Right atrium auricular region (tissue), 2 donors: ENCODE results near the gene GJB6. TPM values are rescaled to one million over a fixed set of nuclear protein-coding genes. Genes with fewer than 3 reads are reported as not detected.
A peak's percentile ranks its signal among the peaks of the same experiment; 100 is the strongest.

Experiments
- DNase-seq: peaks from one replicate; pipeline ENCODE4 v3.0.0-alpha.2; 2019; ENCODE audit warnings: low spot score
- H3K27ac ChIP-seq, 2 donors: fragments of 200-600 bp; sonication (generic); 1 replicate in 1 of 2; 2 replicates in 1 of 2; pipeline ENCODE4 v1.5.1; 2016 to 2019
- H3K27me3 ChIP-seq, 2 donors: fragments of 200-600 bp; sonication (generic); one replicate each; pipeline versions ENCODE4 v1.5.1 to v1.6.0; 2017 to 2019
- H3K36me3 ChIP-seq: fragments of 200-600 bp; sonication (generic); one replicate; pipeline ENCODE4 v1.5.1; 2016
- H3K4me1 ChIP-seq, 2 donors: fragments of 200-600 bp; sonication (generic); one replicate each; pipeline versions ENCODE4 v1.5.1 to v1.6.0; 2017 to 2019
- H3K4me3 ChIP-seq, 2 donors: fragments of 200-600 bp; sonication (generic); 1 replicate in 1 of 2; 2 replicates in 1 of 2; pipeline ENCODE4 v1.5.1; 2017 to 2019; ENCODE audit warnings: mild to moderate bottlenecking in 1 of 2, moderate library complexity in 1 of 2
- H3K9me3 ChIP-seq, 2 donors: fragments of 200-600 bp; sonication (generic); one replicate each; pipeline ENCODE4 v1.5.1; 2019
- total RNA-seq, 2 donors: library from RNA; depleted of rRNA; stranded (reverse); fragments of >200 nt; gene quantifications; one replicate each; pipeline ENCODE4 v1.1.0, GENCODE V29; 2016
- TF ChIP-seq, protein P1 (sequence below), 2 donors: fragments of 200-600 bp; sonication (generic); IDR thresholded peaks; one replicate each; pipeline ENCODE4 v1.5.1; 2019; ENCODE audit warnings: antibody characterized with exemption in 2 of 2

GJB6 gene
- total RNA-seq, 2 donors from 2014 or later, result not detected

GRCh38 chr13:20198781-20199180 is 33.3 kb downstream of the GJB6 start:
- H3K4me3 ChIP-seq, result no peak overlapping the region
- H3K27me3 ChIP-seq, result peaks cover 0 to 10% of the 10 kb centered on the region in 2 donors
- H3K27ac ChIP-seq, result no peak overlapping the region
- H3K9me3 ChIP-seq, result peaks cover 0 to 9% of the 10 kb centered on the region in 2 donors
- TF ChIP-seq, protein P1, sequence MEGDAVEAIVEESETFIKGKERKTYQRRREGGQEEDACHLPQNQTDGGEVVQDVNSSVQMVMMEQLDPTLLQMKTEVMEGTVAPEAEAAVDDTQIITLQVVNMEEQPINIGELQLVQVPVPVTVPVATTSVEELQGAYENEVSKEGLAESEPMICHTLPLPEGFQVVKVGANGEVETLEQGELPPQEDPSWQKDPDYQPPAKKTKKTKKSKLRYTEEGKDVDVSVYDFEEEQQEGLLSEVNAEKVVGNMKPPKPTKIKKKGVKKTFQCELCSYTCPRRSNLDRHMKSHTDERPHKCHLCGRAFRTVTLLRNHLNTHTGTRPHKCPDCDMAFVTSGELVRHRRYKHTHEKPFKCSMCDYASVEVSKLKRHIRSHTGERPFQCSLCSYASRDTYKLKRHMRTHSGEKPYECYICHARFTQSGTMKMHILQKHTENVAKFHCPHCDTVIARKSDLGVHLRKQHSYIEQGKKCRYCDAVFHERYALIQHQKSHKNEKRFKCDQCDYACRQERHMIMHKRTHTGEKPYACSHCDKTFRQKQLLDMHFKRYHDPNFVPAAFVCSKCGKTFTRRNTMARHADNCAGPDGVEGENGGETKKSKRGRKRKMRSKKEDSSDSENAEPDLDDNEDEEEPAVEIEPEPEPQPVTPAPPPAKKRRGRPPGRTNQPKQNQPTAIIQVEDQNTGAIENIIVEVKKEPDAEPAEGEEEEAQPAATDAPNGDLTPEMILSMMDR (IDR thresholded peaks at IDR 0.05), result no peak
- H3K4me1 ChIP-seq, result peaks cover 0 to 7% of the 10 kb centered on the region in 2 donors
- DNase-seq, result no peak
- H3K36me3 ChIP-seq, result no peaks in the 10 kb centered on the region

DNA sequence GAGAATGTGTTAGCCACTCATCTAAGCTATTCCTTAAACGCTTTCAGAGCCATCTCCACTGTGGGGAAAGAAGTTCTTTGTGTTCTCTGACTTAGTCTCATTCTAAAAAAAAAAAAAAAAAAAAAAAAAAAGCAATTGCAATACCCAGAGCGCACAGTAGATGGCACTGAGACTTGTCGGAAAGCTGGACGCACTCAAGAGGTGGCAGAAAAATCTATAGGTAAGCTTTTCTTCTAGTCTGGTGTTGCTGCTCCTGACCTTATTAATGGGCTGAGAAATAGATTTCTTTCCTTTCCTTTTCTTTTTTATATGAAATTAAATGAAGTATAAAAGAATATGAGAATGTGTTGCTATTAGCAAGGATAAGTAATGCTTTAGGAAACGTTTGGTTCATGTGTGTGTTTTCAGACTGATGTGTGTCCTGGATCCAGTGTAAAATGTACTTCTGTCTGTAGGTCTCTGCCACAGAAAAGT is 34.7 kb downstream of the GJB6 start:
- DNase-seq, result no peak
- Histone ChIP-seq H3K36me3 (no peaks in the 10 kb centered on the region), H3K27me3 (peaks cover 5 to 21% of the 10 kb centered on the region in 2 donors), H3K9me3 (peaks cover 0 to 9% of the 10 kb centered on the region in 2 donors), H3K27ac (no peak overlapping the region), H3K4me1 (peaks cover 0 to 20% of the 10 kb centered on the region in 2 donors), H3K4me3 (no peak overlapping the region)
- TF ChIP-seq, protein P1 (IDR thresholded peaks at IDR 0.05), result peak; percentile 66 to 74

DNA sequence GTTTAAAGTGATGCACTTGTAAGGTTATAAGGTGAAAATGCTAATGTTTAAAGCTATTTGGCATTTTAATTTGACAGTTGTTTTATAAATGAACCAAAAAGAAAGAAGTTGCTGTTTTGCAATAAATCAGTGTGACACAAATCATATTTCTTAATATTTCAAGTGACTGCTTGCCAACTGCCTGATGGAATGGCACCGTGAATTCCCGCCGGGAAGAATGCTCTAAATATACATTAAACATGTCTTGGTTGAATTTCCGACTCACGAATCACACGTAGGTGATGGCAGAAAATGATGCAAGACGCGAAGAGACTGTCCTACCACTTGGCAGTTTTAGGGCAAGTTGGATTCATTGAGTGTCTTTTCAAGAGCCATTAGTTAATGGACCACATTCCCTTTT is 36.3 kb downstream of the GJB6 start:
- Histone ChIP-seq H3K36me3 (no peaks in the 10 kb centered on the region), H3K4me3 (no peak overlapping the region), H3K9me3 (no peaks in the 10 kb centered on the region), H3K27ac (no peak overlapping the region), H3K27me3 (peaks cover 5 to 24% of the 10 kb centered on the region in 2 donors), H3K4me1 (peaks cover 0 to 30% of the 10 kb centered on the region in 2 donors)
- no peak for DNase-seq
- TF ChIP-seq, protein P1 (IDR thresholded peaks at IDR 0.05), result no peak

DNA sequence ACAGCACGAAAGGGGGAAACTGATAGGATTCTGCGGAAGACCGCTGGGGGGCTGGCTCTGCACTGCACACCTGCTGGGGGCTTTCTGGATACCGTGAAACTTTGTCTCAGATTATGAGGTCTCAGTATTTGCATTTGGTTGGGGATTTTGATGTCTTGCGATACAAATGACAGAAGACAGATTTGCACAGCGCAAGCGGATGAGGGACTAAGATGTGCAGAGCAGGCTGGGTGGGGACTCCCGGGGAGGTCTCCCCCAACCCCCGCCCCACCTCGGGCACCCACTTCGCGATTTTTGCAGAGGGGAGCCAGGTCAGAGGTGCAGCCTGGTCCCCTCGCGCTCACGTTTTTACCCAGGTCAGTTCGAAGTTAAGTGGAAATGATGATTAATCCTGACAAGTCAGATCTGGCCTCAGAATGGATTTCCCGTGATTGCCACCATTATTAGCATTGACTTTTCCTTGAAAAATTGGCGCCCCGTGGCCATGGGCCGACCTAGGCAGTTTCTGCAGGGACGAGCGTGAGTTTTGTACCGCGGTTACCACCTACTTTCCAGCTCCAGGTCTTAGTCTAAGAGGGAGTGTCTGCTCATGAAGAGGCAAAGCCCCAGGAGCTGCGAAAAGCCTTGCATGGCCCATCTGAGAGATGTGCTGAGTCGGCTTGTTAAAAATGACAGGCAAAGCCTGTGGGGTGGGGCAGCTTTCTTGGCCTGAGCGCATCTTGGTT is 38.0 kb downstream of the GJB6 start:
- no peak for DNase-seq
- H3K27ac ChIP-seq, result no peak overlapping the region
- TF ChIP-seq, protein P1 (IDR thresholded peaks at IDR 0.05), result no peak
- H3K36me3 ChIP-seq, result no peaks in the 10 kb centered on the region
- H3K9me3 ChIP-seq, result no peaks in the 10 kb centered on the region
- H3K27me3 ChIP-seq, result peaks cover 5 to 24% of the 10 kb centered on the region in 2 donors
- H3K4me3 ChIP-seq, result peak overlapping the region in 1 of 2 donors; percentile 64
- peaks cover 0 to 30% of the 10 kb centered on the region in 2 donors for H3K4me1 ChIP-seq

DNA sequence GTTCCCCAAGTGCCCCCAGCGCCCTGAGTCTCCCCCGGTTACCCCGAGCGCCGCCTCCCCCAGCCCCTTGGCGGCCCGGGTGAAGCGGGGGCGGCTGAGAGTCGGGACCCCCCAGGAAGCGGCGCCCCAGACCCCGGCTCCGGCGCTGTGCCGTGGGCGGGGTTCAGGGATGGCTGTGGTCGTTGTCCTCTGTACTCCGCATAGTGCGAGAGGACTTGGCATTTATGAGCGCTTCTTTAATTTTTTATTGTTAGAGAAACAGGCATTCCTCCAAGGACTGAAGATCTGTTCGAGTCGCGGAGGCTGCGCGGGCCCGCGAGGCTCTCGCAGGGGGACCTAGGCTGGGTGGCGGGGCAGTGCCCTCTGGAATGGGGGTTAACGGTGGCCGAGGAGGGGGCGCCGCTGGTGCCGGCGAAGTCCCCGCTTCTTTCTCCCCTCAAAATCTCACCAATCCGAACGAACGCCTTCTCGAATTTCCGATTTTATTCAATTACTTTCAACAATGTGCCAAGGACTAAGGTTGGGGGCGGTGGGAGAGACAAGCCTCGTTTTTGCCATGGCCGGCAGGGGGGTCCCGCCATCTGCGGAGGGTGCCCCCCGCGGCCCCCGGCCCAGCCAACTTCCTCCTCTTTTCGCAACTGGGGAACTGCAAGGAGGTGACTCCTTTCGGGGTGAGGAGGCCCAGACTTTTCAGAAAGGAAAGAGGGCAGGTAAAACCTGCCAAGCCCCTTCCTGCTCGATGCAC is 38.8 kb downstream of the GJB6 start:
- H3K27ac ChIP-seq, result no peak overlapping the region
- DNase-seq, result no peak
- peaks cover 5 to 24% of the 10 kb centered on the region in 2 donors for H3K27me3 ChIP-seq
- peak overlapping the region; percentile 44 to 64 for H3K4me3 ChIP-seq
- H3K36me3 ChIP-seq, result no peaks in the 10 kb centered on the region
- H3K4me1 ChIP-seq, result peaks cover 0 to 30% of the 10 kb centered on the region in 2 donors
- TF ChIP-seq, protein P1 (IDR thresholded peaks at IDR 0.05), result no peak
- H3K9me3 ChIP-seq, result no peaks in the 10 kb centered on the region
